Measurements from ENCODE around the gene GUCY1A1. TPM values are rescaled to one million over a fixed set of nuclear protein-coding genes. Genes with fewer than 3 reads are reported as not detected.

The GUCY1A1 gene
- total RNA-seq, 1 experiment from 2014 or later, result 0.20 TPM

- Mint-ChIP-seq H3K27me3 (ENCODE audit: low read depth) (no peaks in the 10 kb centered on the region), H3K4me1 (no peaks in the 10 kb centered on the region), H3K27ac (no peak overlapping the region), H3K4me3 (no peak overlapping the region), H3K9me3 (no peaks in the 10 kb centered on the region), H3K36me3 (no peaks in the 10 kb centered on the region)
- TF ChIP-seq ZNF219 (CRISPR knock-in tag; IDR thresholded peaks at IDR 0.05; ENCODE audit: borderline replicate concordance) (no peak), ETV6 (CRISPR knock-in tag; IDR thresholded peaks at IDR 0.05) (no peak), NR1H2 (CRISPR knock-in tag; IDR thresholded peaks at IDR 0.05) (no peak), CBFB (CRISPR knock-in tag; IDR thresholded peaks at IDR 0.05; ENCODE audit: low read depth) (no peak), SP1 (CRISPR knock-in tag; conservative IDR thresholded peaks at IDR 0.05) (no peak), ATF3 (CRISPR knock-in tag; conservative IDR thresholded peaks at IDR 0.05) (no peak), RELA (CRISPR knock-in tag; IDR thresholded peaks at IDR 0.05; ENCODE audit: borderline replicate concordance) (no peak), ZNF416 (CRISPR knock-in tag; IDR thresholded peaks at IDR 0.05) (no peak), PRRX2 (CRISPR knock-in tag; IDR thresholded peaks at IDR 0.05) (no peak), TCF7 (CRISPR knock-in tag; IDR thresholded peaks at IDR 0.05; ENCODE audit: low read depth) (no peak), JAZF1 (CRISPR knock-in tag; IDR thresholded peaks at IDR 0.05) (no peak), GTF2I (CRISPR knock-in tag; conservative IDR thresholded peaks at IDR 0.05) (no peak), RORB (CRISPR knock-in tag; IDR thresholded peaks at IDR 0.05) (no peak), ZNF138 (CRISPR knock-in tag; conservative IDR thresholded peaks at IDR 0.05) (no peak)
- TF ChIP-seq, protein P1, sequence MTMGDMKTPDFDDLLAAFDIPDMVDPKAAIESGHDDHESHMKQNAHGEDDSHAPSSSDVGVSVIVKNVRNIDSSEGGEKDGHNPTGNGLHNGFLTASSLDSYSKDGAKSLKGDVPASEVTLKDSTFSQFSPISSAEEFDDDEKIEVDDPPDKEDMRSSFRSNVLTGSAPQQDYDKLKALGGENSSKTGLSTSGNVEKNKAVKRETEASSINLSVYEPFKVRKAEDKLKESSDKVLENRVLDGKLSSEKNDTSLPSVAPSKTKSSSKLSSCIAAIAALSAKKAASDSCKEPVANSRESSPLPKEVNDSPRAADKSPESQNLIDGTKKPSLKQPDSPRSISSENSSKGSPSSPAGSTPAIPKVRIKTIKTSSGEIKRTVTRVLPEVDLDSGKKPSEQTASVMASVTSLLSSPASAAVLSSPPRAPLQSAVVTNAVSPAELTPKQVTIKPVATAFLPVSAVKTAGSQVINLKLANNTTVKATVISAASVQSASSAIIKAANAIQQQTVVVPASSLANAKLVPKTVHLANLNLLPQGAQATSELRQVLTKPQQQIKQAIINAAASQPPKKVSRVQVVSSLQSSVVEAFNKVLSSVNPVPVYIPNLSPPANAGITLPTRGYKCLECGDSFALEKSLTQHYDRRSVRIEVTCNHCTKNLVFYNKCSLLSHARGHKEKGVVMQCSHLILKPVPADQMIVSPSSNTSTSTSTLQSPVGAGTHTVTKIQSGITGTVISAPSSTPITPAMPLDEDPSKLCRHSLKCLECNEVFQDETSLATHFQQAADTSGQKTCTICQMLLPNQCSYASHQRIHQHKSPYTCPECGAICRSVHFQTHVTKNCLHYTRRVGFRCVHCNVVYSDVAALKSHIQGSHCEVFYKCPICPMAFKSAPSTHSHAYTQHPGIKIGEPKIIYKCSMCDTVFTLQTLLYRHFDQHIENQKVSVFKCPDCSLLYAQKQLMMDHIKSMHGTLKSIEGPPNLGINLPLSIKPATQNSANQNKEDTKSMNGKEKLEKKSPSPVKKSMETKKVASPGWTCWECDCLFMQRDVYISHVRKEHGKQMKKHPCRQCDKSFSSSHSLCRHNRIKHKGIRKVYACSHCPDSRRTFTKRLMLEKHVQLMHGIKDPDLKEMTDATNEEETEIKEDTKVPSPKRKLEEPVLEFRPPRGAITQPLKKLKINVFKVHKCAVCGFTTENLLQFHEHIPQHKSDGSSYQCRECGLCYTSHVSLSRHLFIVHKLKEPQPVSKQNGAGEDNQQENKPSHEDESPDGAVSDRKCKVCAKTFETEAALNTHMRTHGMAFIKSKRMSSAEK (CRISPR knock-in tag; IDR thresholded peaks at IDR 0.05; ENCODE audit: borderline replicate concordance), result no peak
- ATAC-seq (no peak), DNase-seq (ENCODE audit: low spot score) (no peak)
- CTCF ChIA-PET, result interaction anchor here (0.7 kb wide), 1 partner anchor 218 kb away, joined by 4 read pairs; no protein-coding TSS in a partner anchor
- POLR2A ChIA-PET, result no interaction called here
These were observed 18.4 kb downstream of the GUCY1A1 start for GRCh38 chr4:155684892-155685541.

GRCh38 chr4:155687380-155687982, 20.8 kb downstream of the GUCY1A1 start:
- ATAC-seq, result no peak
- no peaks in the 10 kb centered on the region for H3K36me3 Mint-ChIP-seq
- TF ChIP-seq USF1 (CRISPR knock-in tag; IDR thresholded peaks at IDR 0.05) (no peak), E2F5 (CRISPR knock-in tag; IDR thresholded peaks at IDR 0.05) (no peak), SMAD3 (CRISPR knock-in tag; IDR thresholded peaks at IDR 0.05; ENCODE audit: borderline replicate concordance) (no peak), ZNF219 (CRISPR knock-in tag; IDR thresholded peaks at IDR 0.05; ENCODE audit: borderline replicate concordance) (no peak), EMX1 (CRISPR knock-in tag; IDR thresholded peaks at IDR 0.05) (no peak), TEAD4 (CRISPR knock-in tag; IDR thresholded peaks at IDR 0.05) (no peak), ARID4B (CRISPR knock-in tag; IDR thresholded peaks at IDR 0.05; ENCODE audit: borderline replicate concordance) (no peak), ETV6 (CRISPR knock-in tag; IDR thresholded peaks at IDR 0.05) (no peak), TCF7 (CRISPR knock-in tag; IDR thresholded peaks at IDR 0.05; ENCODE audit: low read depth) (no peak), ZNF138 (CRISPR knock-in tag; conservative IDR thresholded peaks at IDR 0.05) (no peak), NR2C2 (CRISPR knock-in tag; IDR thresholded peaks at IDR 0.05) (no peak), ZNF121 (CRISPR knock-in tag; IDR thresholded peaks at IDR 0.05) (no peak)
- TF ChIP-seq, protein P2, sequence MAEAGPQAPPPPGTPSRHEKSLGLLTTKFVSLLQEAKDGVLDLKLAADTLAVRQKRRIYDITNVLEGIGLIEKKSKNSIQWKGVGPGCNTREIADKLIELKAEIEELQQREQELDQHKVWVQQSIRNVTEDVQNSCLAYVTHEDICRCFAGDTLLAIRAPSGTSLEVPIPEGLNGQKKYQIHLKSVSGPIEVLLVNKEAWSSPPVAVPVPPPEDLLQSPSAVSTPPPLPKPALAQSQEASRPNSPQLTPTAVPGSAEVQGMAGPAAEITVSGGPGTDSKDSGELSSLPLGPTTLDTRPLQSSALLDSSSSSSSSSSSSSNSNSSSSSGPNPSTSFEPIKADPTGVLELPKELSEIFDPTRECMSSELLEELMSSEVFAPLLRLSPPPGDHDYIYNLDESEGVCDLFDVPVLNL (CRISPR knock-in tag; IDR thresholded peaks at IDR 0.05; ENCODE audit: borderline replicate concordance, low read depth), result no peak

More at GRCh38 chr4:155687380-155687982, 20.8 kb downstream of the GUCY1A1 start:
- Mint-ChIP-seq H3K4me1 (no peaks in the 10 kb centered on the region), H3K9me3 (no peaks in the 10 kb centered on the region), H3K4me3 (no peak overlapping the region), H3K27me3 (ENCODE audit: low read depth) (no peaks in the 10 kb centered on the region), H3K27ac (no peak overlapping the region)
- DNase-seq (ENCODE audit: low spot score), result no peak
- POLR2A ChIA-PET, result no interaction called here
- CTCF ChIA-PET, result no interaction called here

Data from WTC11 (cell line).